Aorta (tissue), 5 donors: ENCODE results near the gene AFAP1L1. TPM values are rescaled to one million over a fixed set of nuclear protein-coding genes. Genes with fewer than 3 reads are reported as not detected.

Experiments
- ATAC-seq: fragments of 200-7000 bp; cut with Tn5 transposase; one replicate; pipeline ENCODE4 v1.9.1; 2022; ENCODE audit warnings: moderate library complexity; ENCODE audit not compliant: low FRiP score
- DNase-seq, 2 donors: peaks; one replicate each; pipeline ENCODE4 v3.0.0-alpha.2; 2020
- H3K27ac ChIP-seq, 2 donors: one replicate each; pipeline ENCODE4 v1.5.1; 2013; ENCODE audit warnings: low read length in 2 of 2, mild to moderate bottlenecking in 2 of 2, moderate library complexity in 2 of 2, control low read depth in 1 of 2, inconsistent platforms in 1 of 2, low read depth in 1 of 2
- H3K27me3 ChIP-seq, 2 donors: one replicate each; pipeline ENCODE4 v1.6.1; 2013; ENCODE audit warnings: control low read depth in 1 of 2, low read length in 1 of 2, mild to moderate bottlenecking in 1 of 2, moderate library complexity in 1 of 2; ENCODE audit not compliant: insufficient read depth in 2 of 2, control insufficient read depth in 1 of 2
- H3K36me3 ChIP-seq, 2 donors: one replicate each; pipeline ENCODE4 v1.6.1; 2013; ENCODE audit warnings: control low read depth in 1 of 2, low read length in 1 of 2, mild to moderate bottlenecking in 1 of 2; ENCODE audit not compliant: insufficient read depth in 2 of 2, control insufficient read depth in 1 of 2
- H3K4me1 ChIP-seq, 2 donors: one replicate each; pipeline ENCODE4 v1.6.1; 2013; ENCODE audit warnings: low read length in 2 of 2, control low read depth in 1 of 2, mild to moderate bottlenecking in 1 of 2, moderate library complexity in 1 of 2; ENCODE audit not compliant: insufficient read depth in 2 of 2, control insufficient read depth in 1 of 2
- H3K4me3 ChIP-seq, 2 donors: one replicate each; pipeline ENCODE4 v1.5.1; 2013; ENCODE audit warnings: low read length in 2 of 2, control low read depth in 1 of 2, mild to moderate bottlenecking in 1 of 2
- H3K9me3 ChIP-seq: one replicate; pipeline ENCODE4 v1.6.1; 2013; ENCODE audit warnings: mild to moderate bottlenecking, low read length; ENCODE audit not compliant: control insufficient read depth
- WGBS, 2 donors: extraction: QIAGEN DNeasy Blood & Tissue Kit; methylation state at CpG; one replicate each; pipeline ENCODE4 v1.1.7; 2013; 5-methylcytosine and 5-hydroxymethylcytosine counted together
- intact Hi-C, 2 donors: fragments of 100-400 bp; cut with DNase I; formaldehyde crosslinking; loops; one replicate each; pipeline versions ENCODE4 v1.14.2 to v1.15.0; 2022
- long read RNA-seq, 2 donors: library from polyadenylated mRNA; unstranded; transcript quantifications; one replicate each; pipeline ENCODE4 v2.0.0, GENCODE V29; 2020 to 2021
- polyA plus RNA-seq, 2 donors: library from polyadenylated mRNA; stranded (reverse); fragments of 200-250 nt; gene quantifications; one replicate each; pipeline ENCODE4 v1.2.3, GENCODE V29; 2013
- total RNA-seq, 2 donors: library from RNA; stranded (reverse); fragmentation: NEBNext Ultra II Directional; extraction: Animal tissue kit (Norgen Biotek cat#: 25700); gene quantifications; one replicate each; pipeline ENCODE4 v1.2.1, GENCODE V29; 2021
- donor health status: healthy with polysubstance abuse.
- donor health status: Bipolar disorder and iron deficiency.
- donor health status: DM: no; HTN: no; CAD: no.
- donor health status: DM: no; HTN: no; CAD: no.
- donor health status: DM: yes; HTN: yes; CAD: no.

The AFAP1L1 gene
- total RNA-seq: 10 to 100 TPM; 12.3 to 27.9 TPM
- polyA plus RNA-seq: 1 to 10 TPM; 1.3 to 3.0 TPM
- long read RNA-seq, donor 1, full-length matches to known transcripts: 26 of 47 reads
- long read RNA-seq, donor 1, partial matches to known transcripts: 10 of 47 reads
- long read RNA-seq, donor 1, other reads (novel, unspliced or antisense): 11 of 47 reads
- long read RNA-seq, donor 2, full-length matches to known transcripts: 19 of 30 reads
- long read RNA-seq, donor 2, partial matches to known transcripts: 6 of 30 reads
- long read RNA-seq, donor 2, other reads (novel, unspliced or antisense): 5 of 30 reads

GRCh38 chr5:149271716-149272563 is at the start of gene AFAP1L1:
Gene AFAP1L1, plus strand, starts transcription at chr5:149271859. Its CDS starts 110 bp downstream, at chr5:149271969.
- ATAC-seq (peak; percentile 82), DNase-seq (peak; percentile 66 to 86)
- Histone ChIP-seq H3K27ac (no peak within 1 kb of the TSS), H3K27me3 (no peaks in the 10 kb centered on the region), H3K4me3 (peak within 1 kb of the TSS; percentile 59 to 65), H3K4me1 (no peaks in the 10 kb centered on the region), H3K9me3 (no peaks in the 10 kb centered on the region), H3K36me3 (no peaks in the 10 kb centered on the region)
- WGBS, 2 donors: 0 to 1% methylated on average over 60 to 81 of the region's 81 CpGs
- intact Hi-C loops: no loop called here

GRCh38 chr5:149223081-149223848 is 48.4 kb upstream of the AFAP1L1 start:
- Histone ChIP-seq H3K9me3 (no peaks in the 10 kb centered on the region), H3K4me3 (no peak overlapping the region), H3K36me3 (no peaks in the 10 kb centered on the region), H3K27me3 (no peaks in the 10 kb centered on the region), H3K4me1 (peaks cover 0 to 2% of the 10 kb centered on the region in 2 donors), H3K27ac (no peak overlapping the region)
- no peak for ATAC-seq
- DNase-seq: peak in 1 of 2 donors; percentile 64
- WGBS, 2 donors: 82 to 83% methylated on average over 11 of the region's 11 CpGs
- intact Hi-C loops: no loop called here

- H3K4me3 ChIP-seq: no peak overlapping the region
- 79 to 83% methylated on average over 5 of the region's 5 CpGs for WGBS, 2 donors
- intact Hi-C loops: no loop called here
- ATAC-seq: no peak
- no peak for DNase-seq
- H3K9me3 ChIP-seq: no peaks in the 10 kb centered on the region
- no peaks in the 10 kb centered on the region for H3K27me3 ChIP-seq
- H3K4me1 ChIP-seq: peaks cover 0 to 2% of the 10 kb centered on the region in 2 donors
- no peak overlapping the region for H3K27ac ChIP-seq
- no peaks in the 10 kb centered on the region for H3K36me3 ChIP-seq
Measured at GRCh38 chr5:149224282-149224681, 47.4 kb upstream of the AFAP1L1 start.

GRCh38 chr5:149227168-149227826 is 44.4 kb upstream of the AFAP1L1 start:
- DNase-seq (no peak), ATAC-seq (no peak)
- Histone ChIP-seq H3K9me3 (no peaks in the 10 kb centered on the region), H3K27me3 (no peaks in the 10 kb centered on the region), H3K36me3 (no peaks in the 10 kb centered on the region), H3K4me1 (peaks cover 0 to 2% of the 10 kb centered on the region in 2 donors), H3K4me3 (no peak overlapping the region), H3K27ac (no peak overlapping the region)
- intact Hi-C loops: loop anchor here in 1 of 2 donors (5.0 kb wide), 1 partner anchor 85 kb away; the partner anchor contains the start of gene ABLIM3
- WGBS, 2 donors: 84 to 90% methylated on average over 2 of the region's 2 CpGs

- WGBS, 2 donors: 23% methylated on average over 5 of the region's 5 CpGs
- Histone ChIP-seq H3K27me3 (no peaks in the 10 kb centered on the region), H3K4me1 (peaks cover 0 to 2% of the 10 kb centered on the region in 2 donors), H3K4me3 (no peak overlapping the region), H3K9me3 (no peaks in the 10 kb centered on the region), H3K36me3 (no peaks in the 10 kb centered on the region), H3K27ac (no peak overlapping the region)
- intact Hi-C loops: loop anchor here (2.0 to 5.0 kb wide), 2 partner anchors 86 kb away; partner anchors contain the start of gene ABLIM3 (in 1 of the 2)
- ATAC-seq (peak; percentile 84), DNase-seq (no peak)
Measured at GRCh38 chr5:149228618-149229297, 42.9 kb upstream of the AFAP1L1 start.

GRCh38 chr5:149229298-149229937 is 42.2 kb upstream of the AFAP1L1 start:
- 48 to 52% methylated on average over 6 of the region's 6 CpGs for WGBS, 2 donors
- no peaks in the 10 kb centered on the region for H3K9me3 ChIP-seq
- no peaks in the 10 kb centered on the region for H3K36me3 ChIP-seq
- ATAC-seq (no peak), DNase-seq (no peak)
- no peak overlapping the region for H3K27ac ChIP-seq
- H3K4me3 ChIP-seq: no peak overlapping the region
- intact Hi-C loops: loop anchor here (2.0 to 5.0 kb wide), 2 partner anchors 87 kb away; partner anchors contain the start of gene ABLIM3 (in 1 of the 2)
- no peaks in the 10 kb centered on the region for H3K27me3 ChIP-seq
- H3K4me1 ChIP-seq: peaks cover 0 to 2% of the 10 kb centered on the region in 2 donors

GRCh38 chr5:149235841-149236240 is 35.8 kb upstream of the AFAP1L1 start:
- no peaks in the 10 kb centered on the region for H3K27me3 ChIP-seq
- intact Hi-C loops: no loop called here
- ATAC-seq (no peak), DNase-seq (no peak)
- H3K4me1 ChIP-seq: no peaks in the 10 kb centered on the region
- no peak overlapping the region for H3K27ac ChIP-seq
- H3K9me3 ChIP-seq: no peaks in the 10 kb centered on the region
- H3K4me3 ChIP-seq: no peak overlapping the region
- H3K36me3 ChIP-seq: no peaks in the 10 kb centered on the region
